K562 (cell line): Measurements from ENCODE around the gene COPG2. TPM values are rescaled to one million over a fixed set of nuclear protein-coding genes. Genes with fewer than 3 reads are reported as not detected.
"Not testable (repeated sequence)": the region's sequence is repeated elsewhere in the genome, so short reads cannot be mapped to it uniquely, and the experiment has no call there.

Source experiments
- ATAC-seq: fragments of 200-7000 bp; cut with Tn5 transposase; 3 replicates; pipeline ENCODE4 v1.9.1; 2020; ENCODE audit warnings: moderate library complexity
- BruUV-seq: library from RNA; stranded (reverse); fragments of 400-500 nt; replicated peaks from 2 replicates; lab custom pipeline; 2021; lab: Mats Ljungman, UMichigan
- CTCF ChIA-PET: fragments of 300-600 bp; formaldehyde crosslinking; extraction: SDS; loops from one replicate; lab custom pipeline; 2021; ENCODE audit warnings: low intra/inter-chr PET ratio; lab: Yijun Ruan, JAX
- POLR2A ChIA-PET: fragments of 300-600, 350-650 bp; sonication (Branson Sonifier 250); formaldehyde crosslinking; extraction: SDS; loops from one replicate; lab custom pipeline; 2021; ENCODE audit warnings: antibody characterized with exemption, inconsistent platforms; lab: Yijun Ruan, JAX
- DNase-seq, 4 experiments: peaks; one replicate each; pipeline versions ENCODE4 v3.0.0 to v3.0.0-alpha.2; 2011 to 2018; ENCODE audit warnings: low spot score in 3 of 4, mixed read lengths in 3 of 4; ENCODE audit errors: extremely low read depth in 1 of 4
- FAIRE-seq: peaks from 2 replicates; lab custom pipeline; 2011; peaks lifted over from hg19 to GRCh38; lab: Jason Lieb, UNC
- H2AFZ ChIP-seq: 2 replicates; pipeline ENCODE4 v1.6.0; 2011; ENCODE audit warnings: low read depth, low read length, control low read depth, inconsistent platforms
- H3K27ac ChIP-seq: fragments of 200-600 bp; 3 replicates; pipeline ENCODE4 v1.8.0; 2011; ENCODE audit warnings: low read depth, mild to moderate bottlenecking, control low read depth, inconsistent platforms, low read length, moderate library complexity, mixed read lengths; ENCODE audit errors: extremely low read depth
- H3K27me3 ChIP-seq, 2 experiments: fragments of 300-600 bp in 1 of 2; 2 replicates in 1 of 2; 3 replicates in 1 of 2; pipeline versions ENCODE4 v1.6.0 to v1.8.0; 2011; ENCODE audit warnings: inconsistent platforms in 2 of 2, low read length in 2 of 2, mild to moderate bottlenecking in 1 of 2, mixed read lengths in 1 of 2, moderate library complexity in 1 of 2; ENCODE audit not compliant: control insufficient read depth in 2 of 2, insufficient read depth in 2 of 2
- H3K36me3 ChIP-seq: fragments of 300-600 bp; 3 replicates; pipeline ENCODE4 v1.8.0; 2011; ENCODE audit warnings: mild to moderate bottlenecking, low read length, inconsistent platforms; ENCODE audit not compliant: control insufficient read depth, insufficient read depth
- H3K4me1 ChIP-seq, 2 experiments: fragments of 200-600 bp in 1 of 2; replicated peaks in 1 of 2; 2 replicates in 1 of 2; 3 replicates in 1 of 2; pipeline versions ENCODE4 v1.5.1 to v1.8.0; 2011; ENCODE audit warnings: inconsistent platforms in 2 of 2, low read length in 2 of 2, mild to moderate bottlenecking in 1 of 2, mixed read lengths in 1 of 2, moderate library complexity in 1 of 2; ENCODE audit not compliant: control insufficient read depth in 2 of 2, insufficient read depth in 2 of 2
- H3K4me2 ChIP-seq: 2 replicates; pipeline ENCODE4 v1.6.1; 2011; ENCODE audit warnings: low read length, control low read depth, inconsistent platforms, mixed read lengths; ENCODE audit not compliant: insufficient read depth
- H3K4me3 ChIP-seq: fragments of 200-600 bp; sonication (generic), shearing (Covaris generic); 2 replicates; pipeline ENCODE4 v1.5.1; 2016; ENCODE audit warnings: control low read depth, inconsistent platforms
- H3K79me2 ChIP-seq: fragments of 200-600 bp; 3 replicates; pipeline ENCODE4 v1.8.0; 2011; ENCODE audit warnings: low read length, inconsistent platforms; ENCODE audit not compliant: control insufficient read depth, insufficient read depth
- H3K9ac ChIP-seq, 2 experiments: 2 replicates each; pipeline versions ENCODE4 v1.6.0 to v1.6.1; 2011; ENCODE audit warnings: low read depth in 2 of 2, low read length in 2 of 2, control low read depth in 1 of 2, inconsistent platforms in 1 of 2, mild to moderate bottlenecking in 1 of 2, mixed read lengths in 1 of 2; ENCODE audit not compliant: insufficient read depth in 1 of 2
- H3K9me1 ChIP-seq: one replicate; pipeline ENCODE4 v1.6.0; 2011; ENCODE audit warnings: inconsistent platforms, mild to moderate bottlenecking, low read length, moderate library complexity; ENCODE audit not compliant: control insufficient read depth, insufficient read depth
- H3K9me3 ChIP-seq: replicated peaks from 2 replicates; pipeline ENCODE4 v1.5.1; 2011; ENCODE audit warnings: low read depth, low read length, inconsistent platforms; ENCODE audit not compliant: control insufficient read depth, insufficient read depth
- H4K20me1 ChIP-seq: replicated peaks from 2 replicates; pipeline ENCODE4 v1.6.1; 2011; ENCODE audit warnings: low read length, inconsistent platforms, mixed read lengths; ENCODE audit not compliant: control insufficient read depth, insufficient read depth
- BRCA1 ChIP-seq, 2 experiments: fragments of 450-650 bp in 1 of 2; sonication (generic) in 1 of 2; formaldehyde crosslinking in 1 of 2; IDR thresholded peaks; 2 replicates each; pipeline versions ENCODE4 v1.5.0 to v1.6.1; 2017 to 2020; ENCODE audit warnings: mild to moderate bottlenecking in 1 of 2, missing genetic modification reagents in 1 of 2
- GTF2F1 ChIP-seq: IDR thresholded peaks from 2 replicates; pipeline ENCODE4 v1.6.1; 2011; ENCODE audit warnings: low read depth, low read length, improper control_type of control experiment
- IRF1 ChIP-seq: sonication (generic); formaldehyde crosslinking; IDR thresholded peaks from 2 replicates; pipeline ENCODE4 v1.8.0; 2022; ENCODE audit warnings: missing genetic modification reagents, mild to moderate bottlenecking, borderline replicate concordance
- LARP7 ChIP-seq: fragments of 450-650 bp; IDR thresholded peaks from 2 replicates; pipeline ENCODE4 v1.6.1; 2016
- MTA1 ChIP-seq: fragments of 450-650 bp; IDR thresholded peaks from 2 replicates; pipeline ENCODE4 v1.6.1; 2017; ENCODE audit warnings: borderline replicate concordance
- MTA3 ChIP-seq: fragments of 450-650 bp; formaldehyde crosslinking; IDR thresholded peaks from 2 replicates; pipeline ENCODE4 v1.6.1; 2017; ENCODE audit warnings: mild to moderate bottlenecking, borderline replicate concordance
- POLR2AphosphoS5 ChIP-seq: IDR thresholded peaks from 2 replicates; pipeline ENCODE4 v1.6.1; 2011; ENCODE audit warnings: mild to moderate bottlenecking, low read depth, low read length, moderate library complexity; ENCODE audit not compliant: control insufficient read depth, insufficient read depth
- SAP30 ChIP-seq: fragments of 200-600 bp; sonication (generic); IDR thresholded peaks from 2 replicates; pipeline ENCODE4 v1.6.1; 2012; ENCODE audit warnings: borderline replicate concordance, low read depth, mild to moderate bottlenecking, moderate library complexity, low read length, control low read depth, inconsistent platforms; ENCODE audit not compliant: insufficient read depth, poor library complexity, severe bottlenecking
- TBL1XR1 ChIP-seq, 2 experiments: IDR thresholded peaks; 2 replicates each; pipeline ENCODE4 v1.6.1; 2012; ENCODE audit warnings: improper control_type of control experiment in 2 of 2, low read length in 2 of 2, mild to moderate bottlenecking in 1 of 2
- TEAD2 ChIP-seq: fragments of 450-650 bp; IDR thresholded peaks from 2 replicates; pipeline ENCODE4 v1.6.1; 2016; ENCODE audit warnings: missing genetic modification characterization, control low read depth, missing compliant biosample characterization
- TRIM24 ChIP-seq, 2 experiments: fragments of 450-650 bp; IDR thresholded peaks; 2 replicates each; pipeline ENCODE4 v1.6.1; 2016
- ZNF507 ChIP-seq: conservative IDR thresholded peaks from 2 replicates; pipeline ENCODE4 v1.6.1; 2017; ENCODE audit warnings: missing genetic modification characterization, missing compliant biosample characterization
- WGBS: fragments of 100-300 bp; shearing (Covaris generic); methylation state at CpG from one replicate; pipeline ENCODE4 v1.1.6; 2016; ENCODE audit warnings: low coverage, mixed read lengths; ENCODE audit not compliant: insufficient coverage; ENCODE audit errors: missing lambda C conversion rate; 5-methylcytosine and 5-hydroxymethylcytosine counted together
- in situ Hi-C: fragments of 300-500 bp; cut with MboI; formaldehyde crosslinking; loops from 4 replicates; pipeline ENCODE4 v1.15.0; 2018; ENCODE audit warnings: inconsistent platforms, mixed read lengths
- intact Hi-C: fragments of 100-400 bp; cut with micrococcal nuclease; formaldehyde crosslinking; loops from 2 replicates; pipeline ENCODE4 v1.14.2; 2022
- polyA plus RNA-seq, 8 experiments: library from polyadenylated mRNA; depleted of rRNA in 4 of 8; stranded (reverse) in 5 of 8; unstranded in 3 of 8; fragments of >200 nt; fragmentation: Nextera tagmentation in 2 of 8; fragmentation: Illumina TruSeq in 1 of 8; extraction: Ambion mirVana in 2 of 8; extraction: Trizol in 1 of 8; gene quantifications; 2 replicates each; pipeline versions ENCODE4 v1.2.1 to v1.2.3, GENCODE V29; 2011 to 2014; ENCODE audit warnings: inconsistent platforms in 1 of 8, missing spikeins in 1 of 8
- total RNA-seq, 7 experiments: library from RNA; depleted of rRNA in 6 of 7; stranded (reverse); fragments of >200 nt in 6 of 7; fragmentation: Illumina TruSeq in 2 of 7; extraction: Trizol in 2 of 7; gene quantifications; 2 replicates each; pipeline versions ENCODE4 v1.2.1 to v1.2.3, GENCODE V29; 2011 to 2021; ENCODE audit warnings: low replicate concordance in 1 of 7
- TF ChIP-seq, protein P1 (sequence below), 2 experiments: IDR thresholded peaks in 1 of 2; conservative IDR thresholded peaks in 1 of 2; 2 replicates each; pipeline ENCODE4 v1.6.1; 2016; ENCODE audit warnings: low read depth in 2 of 2, mild to moderate bottlenecking in 1 of 2, missing compliant biosample characterization in 1 of 2, missing genetic modification characterization in 1 of 2, moderate library complexity in 1 of 2

COPG2 gene
- total and polyA plus RNA-seq, 9 of the 15 experiments (the other 6 are each of a cell fraction or from before 2014, with no cell fraction given), result 6.6 to 104 (median 32.5) TPM

DNA sequence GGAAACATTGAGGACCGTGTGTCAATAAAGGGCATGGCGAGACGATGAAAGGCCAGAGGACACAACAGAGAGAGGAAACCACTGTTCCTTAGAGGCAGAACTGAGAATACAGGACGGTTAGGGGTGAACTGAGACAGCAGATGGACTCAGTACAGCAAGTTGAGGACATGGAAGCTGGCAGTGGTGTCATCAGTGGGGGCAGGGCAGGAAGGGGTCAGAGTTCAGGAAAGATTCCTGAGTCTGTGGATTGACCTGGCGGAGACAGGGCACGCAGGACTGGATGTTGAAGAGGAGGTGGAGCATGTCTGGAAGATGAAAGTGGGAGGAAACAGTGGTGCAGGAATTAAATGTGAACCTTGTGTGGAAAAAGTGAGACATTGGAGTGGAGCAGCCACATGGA, 130.7 kb downstream of the COPG2 start:
- FAIRE-seq, BruUV-seq, in situ Hi-C loops, H3K9ac ChIP-seq, H3K4me1 ChIP-seq, H3K36me3 ChIP-seq, H2AFZ ChIP-seq, H3K9me3 ChIP-seq, H3K27ac ChIP-seq, H4K20me1 ChIP-seq, H3K4me3 ChIP-seq, H3K79me2 ChIP-seq, POLR2A ChIA-PET, H3K4me2 ChIP-seq, CTCF ChIA-PET, H3K27me3 ChIP-seq, DNase-seq, intact Hi-C loops, H3K9me1 ChIP-seq, ATAC-seq: not testable (repeated sequence)
- WGBS, result 63% methylated on average over 6 of the region's 6 CpGs

DNA sequence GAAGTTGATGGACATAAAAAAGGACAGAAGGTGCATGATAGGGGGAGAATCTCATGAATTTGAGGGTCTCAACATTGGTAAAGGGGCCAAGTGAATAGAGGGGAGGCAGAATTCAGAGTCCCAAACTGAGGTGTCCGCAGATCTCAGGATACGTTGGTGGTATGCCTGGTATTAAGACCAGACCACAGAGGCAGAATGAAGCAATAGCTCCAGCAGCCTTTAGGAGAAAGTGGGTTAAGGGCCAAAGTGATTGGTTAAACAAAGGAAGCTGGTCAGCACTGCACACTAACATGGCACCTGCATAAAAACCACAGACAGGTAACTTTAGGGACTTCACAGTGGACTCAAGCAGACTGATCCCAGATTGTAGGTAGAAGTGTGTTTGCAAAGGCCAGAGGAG, 139.1 kb downstream of the COPG2 start:
- 60% methylated on average over 2 of the region's 2 CpGs for WGBS
- Histone ChIP-seq H3K4me3 (no peak overlapping the region), H3K9me1 (no peaks in the 10 kb centered on the region), H3K4me1 (peaks cover 0 to 4% of the 10 kb centered on the region in 2 experiments; a peak in 2 of 5 replicates), H3K79me2 (no peaks in the 10 kb centered on the region), H3K27ac (no peak overlapping the region), H3K27me3 (no peaks in the 10 kb centered on the region), H2AFZ (no peak overlapping the region), H3K9me3 (no peaks in the 10 kb centered on the region), H3K4me2 (no peak overlapping the region), H3K9ac (no peak overlapping the region), H3K36me3 (no peaks in the 10 kb centered on the region; the same call in 1 of the 3 replicates), H4K20me1 (no peaks in the 10 kb centered on the region; the same call in 1 of the 2 replicates)
- no peak for ATAC-seq
- ChIA-PET POLR2A (no interaction called here), CTCF (no interaction called here)
- FAIRE-seq, result no peak
- no peak for DNase-seq
- no TSS peak for BruUV-seq
- intact Hi-C loops, result no loop called here
- in situ Hi-C loops, result no loop called here
- TF ChIP-seq LARP7 (no peak), BRCA1 (IDR thresholded peaks at IDR 0.05) (no peak), BRCA1 (CRISPR knock-in tag; IDR thresholded peaks at IDR 0.05) (no peak), MTA3 (no peak), IRF1 (CRISPR knock-in tag) (no peak), MTA1 (no peak), TEAD2 (tag) (no peak), GTF2F1 (no peak), TBL1XR1 (IDR thresholded peaks at IDR 0.05; ENCODE audit: low read length in 2 of 2) (no peak), SAP30 (no peak), ZNF507 (tag) (no peak), TRIM24 (IDR thresholded peaks at IDR 0.05) (no peak), POLR2AphosphoS5 (no peak)
- TF ChIP-seq, protein P1, sequence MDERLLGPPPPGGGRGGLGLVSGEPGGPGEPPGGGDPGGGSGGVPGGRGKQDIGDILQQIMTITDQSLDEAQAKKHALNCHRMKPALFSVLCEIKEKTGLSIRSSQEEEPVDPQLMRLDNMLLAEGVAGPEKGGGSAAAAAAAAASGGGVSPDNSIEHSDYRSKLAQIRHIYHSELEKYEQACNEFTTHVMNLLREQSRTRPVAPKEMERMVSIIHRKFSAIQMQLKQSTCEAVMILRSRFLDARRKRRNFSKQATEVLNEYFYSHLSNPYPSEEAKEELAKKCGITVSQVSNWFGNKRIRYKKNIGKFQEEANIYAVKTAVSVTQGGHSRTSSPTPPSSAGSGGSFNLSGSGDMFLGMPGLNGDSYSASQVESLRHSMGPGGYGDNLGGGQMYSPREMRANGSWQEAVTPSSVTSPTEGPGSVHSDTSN (CRISPR knock-in tag; IDR thresholded peaks at IDR 0.05; ENCODE audit: low read depth), result no peak
- TF ChIP-seq, protein P1 (tag; conservative IDR thresholded peaks at IDR 0.05; ENCODE audit: low read depth), result no peak
